Measurements from ENCODE around the gene IGFL4. TPM values are rescaled to one million over a fixed set of nuclear protein-coding genes. Genes with fewer than 3 reads are reported as not detected.

The IGFL4 gene
- total and polyA plus RNA-seq, 9 of the 15 experiments (the other 6 are each of a cell fraction or from before 2014, with no cell fraction given) = not detected

- TF ChIP-seq ZBTB1 (CRISPR knock-in tag; IDR thresholded peaks at IDR 0.05; ENCODE audit: borderline replicate concordance, low read depth) = no peak
Measured at GRCh38 chr19:46067691-46068090, 26.9 kb upstream of the IGFL4 start (continued).

- no peak for DNase-seq (ENCODE audit: extremely low read depth in 1 of 4, low spot score in 3 of 4)
- H3K9ac ChIP-seq (ENCODE audit: insufficient read depth in 1 of 2, low read depth in 2 of 2, low read length in 2 of 2) = no peak overlapping the region
- H3K36me3 ChIP-seq (ENCODE audit: control insufficient read depth, insufficient read depth, low read length) = no peaks in the 10 kb centered on the region
- no peaks in the 10 kb centered on the region for H3K4me1 ChIP-seq (replicated peaks in 1 of 2; ENCODE audit: control insufficient read depth in 2 of 2, insufficient read depth in 2 of 2, low read length in 2 of 2)
- no peaks in the 10 kb centered on the region for H3K9me1 ChIP-seq (ENCODE audit: control insufficient read depth, insufficient read depth, low read length)
- CTCF ChIA-PET (ENCODE audit: low intra/inter-chr PET ratio) = interaction anchor here (0.5 kb wide), 1 partner anchor 307 kb away, joined by 3 read pairs; no protein-coding TSS in a partner anchor
- TF ChIP-seq RB1 (IDR thresholded peaks at IDR 0.05; ENCODE audit: low read depth) = no peak
- TF ChIP-seq RFX5 (IDR thresholded peaks at IDR 0.05; ENCODE audit: low read depth, low read length) = no peak
- no peak for TF ChIP-seq ARNT (IDR thresholded peaks at IDR 0.05)
- TF ChIP-seq CCNT2 (IDR thresholded peaks at IDR 0.05; ENCODE audit: borderline replicate concordance, extremely low read depth, insufficient read length, low read depth, low read length) = no peak
- H3K9me3 ChIP-seq (replicated peaks; ENCODE audit: control insufficient read depth, insufficient read depth, low read depth, low read length) = no peaks in the 10 kb centered on the region
- in situ Hi-C loops (cut with MboI) = no loop called here
- BruUV-seq (replicated peaks) = no TSS peak
- peaks cover 2 to 17% of the 10 kb centered on the region in 2 experiments; a peak in 3 of 5 replicates for H3K27me3 ChIP-seq (ENCODE audit: control insufficient read depth in 2 of 2, insufficient read depth in 2 of 2, low read length in 2 of 2)
- no peak overlapping the region for H3K27ac ChIP-seq (ENCODE audit: extremely low read depth, low read depth, low read length)
- no peaks in the 10 kb centered on the region for H4K20me1 ChIP-seq (replicated peaks; ENCODE audit: control insufficient read depth, insufficient read depth, low read length)
- no peak overlapping the region for H2AFZ ChIP-seq (ENCODE audit: low read depth, low read length)
- 0% methylated on average over 1 of the region's 1 CpG for WGBS (ENCODE audit: insufficient coverage, low coverage, missing lambda C conversion rate)
- no peaks in the 10 kb centered on the region for H3K79me2 ChIP-seq (ENCODE audit: control insufficient read depth, insufficient read depth, low read length)
- intact Hi-C loops (cut with micrococcal nuclease) = no loop called here
- no peak overlapping the region for H3K4me2 ChIP-seq (ENCODE audit: insufficient read depth, low read length)
- H3K4me3 ChIP-seq = no peak overlapping the region
- no peak for FAIRE-seq
- no peak for ATAC-seq
- POLR2A ChIA-PET = interaction anchor here (1.0 to 1.1 kb wide), 2 partner anchors 11 to 50 kb away, joined by 3 to 4 read pairs; no protein-coding TSS in a partner anchor
Measured at GRCh38 chr19:46066471-46066870, 25.7 kb upstream of the IGFL4 start.
